Neural cell (in vitro differentiated cells): Measurements from ENCODE around the gene BCL2L15. TPM values are rescaled to one million over a fixed set of nuclear protein-coding genes. Genes with fewer than 3 reads are reported as not detected.

ENCODE experiments used
- H2AFZ ChIP-seq: fragments of 200-600, 300-800 bp; sonication (generic), shearing (Covaris generic); 2 replicates; pipeline ENCODE4 v1.6.0; 2014; ENCODE audit warnings: low read depth, mild to moderate bottlenecking, antibody characterized with exemption, low read length, moderate library complexity
- H3F3A ChIP-seq: fragments of 200-600 bp; shearing (Covaris generic); 2 replicates; pipeline ENCODE4 v1.6.1; 2016; ENCODE audit warnings: mild to moderate bottlenecking, moderate library complexity, mixed read lengths, antibody characterized with exemption, low read length; ENCODE audit not compliant: insufficient read depth, poor library complexity, severe bottlenecking
- H3K27ac ChIP-seq: fragments of 200-600, 300-800 bp; sonication (generic), shearing (Covaris generic); 2 replicates; pipeline ENCODE4 v1.5.1; 2014; ENCODE audit warnings: mild to moderate bottlenecking, low read length, moderate library complexity
- H3K27me3 ChIP-seq: fragments of 300-800, 200-600 bp; sonication (generic), shearing (Covaris generic); 2 replicates; pipeline ENCODE4 v1.6.0; 2014; ENCODE audit warnings: mild to moderate bottlenecking, low read depth, low read length, moderate library complexity; ENCODE audit not compliant: insufficient read depth
- H3K36me3 ChIP-seq: fragments of 300-800, 200-600 bp; sonication (generic), shearing (Covaris generic); 2 replicates; pipeline ENCODE4 v1.5.1; 2014; ENCODE audit warnings: mild to moderate bottlenecking, antibody characterized with exemption, low read length, moderate library complexity; ENCODE audit not compliant: insufficient read depth
- H3K4me2 ChIP-seq: fragments of 300-800, 200-600 bp; sonication (generic), shearing (Covaris generic); 2 replicates; pipeline ENCODE4 v1.6.0; 2014; ENCODE audit warnings: mild to moderate bottlenecking, low read length
- H3K4me3 ChIP-seq: fragments of 300-800, 200-600 bp; sonication (generic), shearing (Covaris generic); 2 replicates; pipeline ENCODE4 v1.5.1; 2014; ENCODE audit warnings: mild to moderate bottlenecking, low read length, moderate library complexity
- H3K79me2 ChIP-seq: fragments of 200-600 bp; shearing (Covaris generic); replicated peaks from 2 replicates; pipeline ENCODE4 v1.6.0; 2014; ENCODE audit warnings: mild to moderate bottlenecking, low read length, moderate library complexity; ENCODE audit not compliant: insufficient read depth
- H3K9ac ChIP-seq: fragments of 300-800, 200-600 bp; sonication (generic), shearing (Covaris generic); 2 replicates; pipeline ENCODE4 v1.6.1; 2016; ENCODE audit warnings: mild to moderate bottlenecking, low read length, mixed read lengths
- H3K9me2 ChIP-seq: fragments of 200-600 bp; shearing (Covaris generic); 2 replicates; pipeline ENCODE4 v1.6.1; 2016; ENCODE audit warnings: mild to moderate bottlenecking, low read length, mixed read lengths; ENCODE audit not compliant: insufficient read depth
- H3K9me3 ChIP-seq: fragments of 200-600, 300-800 bp; sonication (generic), shearing (Covaris generic); 2 replicates; pipeline ENCODE4 v1.6.1; 2016; ENCODE audit warnings: mild to moderate bottlenecking, mixed run types, low read length, moderate library complexity, mixed read lengths
- H4K20me1 ChIP-seq: fragments of 200-600 bp; shearing (Covaris generic); 2 replicates; pipeline ENCODE4 v1.6.1; 2016; ENCODE audit warnings: mild to moderate bottlenecking, mixed run types; ENCODE audit not compliant: insufficient read depth
- CTCF ChIP-seq: fragments of 450-650 bp; IDR thresholded peaks from 2 replicates; pipeline ENCODE4 v1.5.1; 2014; ENCODE audit warnings: antibody characterized with exemption, mild to moderate bottlenecking, moderate library complexity; ENCODE audit not compliant: poor library complexity, severe bottlenecking
- EP300 ChIP-seq: fragments of 450-650 bp; conservative IDR thresholded peaks from 2 replicates; pipeline ENCODE4 v1.6.1; 2014; ENCODE audit warnings: antibody characterized with exemption, mild to moderate bottlenecking, moderate library complexity; ENCODE audit not compliant: poor library complexity, severe bottlenecking
- EZH2 ChIP-seq: fragments of 200-600, 300-800 bp; shearing (Covaris generic), sonication (generic); IDR thresholded peaks from 2 replicates; pipeline ENCODE4 v1.6.1; 2014; ENCODE audit warnings: antibody characterized with exemption, low read length, borderline replicate concordance, mild to moderate bottlenecking; ENCODE audit not compliant: insufficient read depth, poor library complexity, severe bottlenecking
- MXI1 ChIP-seq: fragments of 450-650 bp; conservative IDR thresholded peaks from 2 replicates; pipeline ENCODE4 v1.6.1; 2014; ENCODE audit warnings: antibody characterized with exemption, mild to moderate bottlenecking; ENCODE audit not compliant: poor library complexity, severe bottlenecking
- POLR2AphosphoS5 ChIP-seq: IDR thresholded peaks from 2 replicates; pipeline ENCODE4 v1.6.1; 2012
- RAD21 ChIP-seq: fragments of 450-650 bp; conservative IDR thresholded peaks from 2 replicates; pipeline ENCODE4 v1.6.1; 2014; ENCODE audit warnings: antibody characterized with exemption, mild to moderate bottlenecking, moderate library complexity
- REST ChIP-seq: IDR thresholded peaks from 2 replicates; pipeline ENCODE4 v1.6.1; 2012; ENCODE audit warnings: borderline replicate concordance
- SMC3 ChIP-seq: fragments of 450-650 bp; conservative IDR thresholded peaks from 2 replicates; pipeline ENCODE4 v1.6.1; 2014; ENCODE audit warnings: antibody characterized with exemption, mild to moderate bottlenecking, moderate library complexity; ENCODE audit not compliant: poor library complexity
- TAF1 ChIP-seq: IDR thresholded peaks from 2 replicates; pipeline ENCODE4 v1.6.1; 2012; ENCODE audit warnings: low read depth
- polyA plus RNA-seq: library from polyadenylated mRNA; depleted of rRNA; stranded (reverse); fragments of >200 nt; gene quantifications from 2 replicates; pipeline ENCODE4 v1.2.3, GENCODE V29; 2014

The BCL2L15 gene
- polyA plus RNA-seq, 1 donor from 2014 or later: 4.7 TPM

- Histone ChIP-seq H3K9me2 (no peaks in the 10 kb centered on the region), H3K4me3 (no peak overlapping the region), H3K9ac (no peak overlapping the region), H3K27ac (no peak overlapping the region), H3K36me3 (no peaks in the 10 kb centered on the region), H2AFZ (no peak overlapping the region), H3K9me3 (no peaks in the 10 kb centered on the region), H3F3A (no peaks in the 10 kb centered on the region), H3K79me2 (no peaks in the 10 kb centered on the region), H3K4me2 (no peak overlapping the region), H3K27me3 (no peaks in the 10 kb centered on the region), H4K20me1 (no peaks in the 10 kb centered on the region)
- no peak for TF ChIP-seq POLR2AphosphoS5
- TF ChIP-seq MXI1: no peak
- no peak for TF ChIP-seq EP300
- no peak for TF ChIP-seq REST
- no peak for TF ChIP-seq CTCF
- no peak for TF ChIP-seq EZH2
- TF ChIP-seq SMC3: no peak
- TF ChIP-seq TAF1: no peak
- no peak for TF ChIP-seq RAD21
These were observed 31.0 kb downstream of the BCL2L15 start for GRCh38 chr1:113856401-113856790.

- H3F3A ChIP-seq: no peaks in the 10 kb centered on the region
- H2AFZ ChIP-seq: no peak overlapping the region
- H3K4me2 ChIP-seq: no peak overlapping the region
- H3K9me3 ChIP-seq: no peaks in the 10 kb centered on the region
- no peak overlapping the region for H3K9ac ChIP-seq
- TF ChIP-seq MXI1: no peak
- TF ChIP-seq CTCF: no peak
- TF ChIP-seq POLR2AphosphoS5: no peak
- TF ChIP-seq TAF1: no peak
- no peak for TF ChIP-seq EP300
- no peak for TF ChIP-seq SMC3
- TF ChIP-seq RAD21: no peak
- TF ChIP-seq EZH2: no peak
- no peak for TF ChIP-seq REST
- no peaks in the 10 kb centered on the region for H3K36me3 ChIP-seq
- H3K27me3 ChIP-seq: no peaks in the 10 kb centered on the region
- H4K20me1 ChIP-seq: no peaks in the 10 kb centered on the region
- no peaks in the 10 kb centered on the region for H3K9me2 ChIP-seq
- H3K79me2 ChIP-seq: no peaks in the 10 kb centered on the region
- no peak overlapping the region for H3K27ac ChIP-seq
- no peak overlapping the region for H3K4me3 ChIP-seq
These were observed 31.6 kb downstream of the BCL2L15 start for GRCh38 chr1:113855630-113856400.
